Smooth muscle cell (in vitro differentiated cells): ENCODE results near the gene MITD1. TPM values are rescaled to one million over a fixed set of nuclear protein-coding genes. Genes with fewer than 3 reads are reported as not detected.

Experiments used
- DNase-seq: peaks from one replicate; lab custom pipeline; 2025; ENCODE audit not compliant: unreplicated experiment; lab: John Stamatoyannopoulos, UW
- H2AFZ ChIP-seq: fragments of 200-600 bp; sonication (generic); 2 replicates; pipeline ENCODE4 v1.6.0; 2016; ENCODE audit warnings: antibody characterized with exemption, low read depth, mild to moderate bottlenecking
- H3F3A ChIP-seq: fragments of 200-600 bp; sonication (generic); 2 replicates; pipeline ENCODE4 v1.6.0; 2017; ENCODE audit warnings: antibody characterized with exemption, low read depth
- H3K27ac ChIP-seq: fragments of 200-600 bp; sonication (generic); 2 replicates; pipeline ENCODE4 v1.5.1; 2016; ENCODE audit warnings: low read depth, mild to moderate bottlenecking
- H3K27me3 ChIP-seq: fragments of 200-600 bp; sonication (generic); 2 replicates; pipeline ENCODE4 v1.6.1; 2016; ENCODE audit warnings: low read depth, mild to moderate bottlenecking
- H3K36me3 ChIP-seq: fragments of 200-600 bp; sonication (generic); 2 replicates; pipeline ENCODE4 v1.5.1; 2016; ENCODE audit warnings: low read depth
- H3K4me1 ChIP-seq: fragments of 200-600 bp; sonication (generic); 2 replicates; pipeline ENCODE4 v1.5.1; 2016; ENCODE audit warnings: low read depth
- H3K4me2 ChIP-seq: fragments of 200-600 bp; sonication (generic); 2 replicates; pipeline ENCODE4 v1.6.0; 2016; ENCODE audit warnings: mild to moderate bottlenecking
- H3K4me3 ChIP-seq: fragments of 200-600 bp; sonication (generic); 2 replicates; pipeline ENCODE4 v1.5.1; 2016; ENCODE audit warnings: mild to moderate bottlenecking
- H3K79me2 ChIP-seq: fragments of 200-600 bp; sonication (generic); 2 replicates; pipeline ENCODE4 v1.6.0; 2016; ENCODE audit warnings: low read depth, mild to moderate bottlenecking
- H3K9ac ChIP-seq: fragments of 200-600 bp; sonication (generic); 2 replicates; pipeline ENCODE4 v1.6.0; 2016; ENCODE audit warnings: low read depth
- H3K9me3 ChIP-seq: fragments of 200-600 bp; sonication (generic); replicated peaks from 2 replicates; pipeline ENCODE4 v1.5.1; 2016; ENCODE audit warnings: low read depth
- H4K20me1 ChIP-seq: fragments of 200-600 bp; sonication (generic); 2 replicates; pipeline ENCODE4 v1.6.0; 2016; ENCODE audit warnings: low read depth
- WGBS: methylation state at CpG from one replicate; pipeline ENCODE4 v1.1.7; 2016; ENCODE audit warnings: low lambda C conversion rate; 5-methylcytosine and 5-hydroxymethylcytosine counted together
- polyA plus RNA-seq: library from polyadenylated mRNA; unstranded; fragments of >200 nt; fragmentation: Nextera tagmentation; extraction: Ambion mirVana; gene quantifications from 2 replicates; pipeline ENCODE4 v1.2.1, GENCODE V29; 2016
- total RNA-seq: library from RNA; depleted of rRNA; stranded (reverse); fragments of >200 nt; gene quantifications from 2 replicates; pipeline ENCODE4 v1.2.3, GENCODE V29; 2014
- TF ChIP-seq, protein P1 (sequence below): fragments of 200-600 bp; sonication (generic); IDR thresholded peaks from 2 replicates; pipeline ENCODE4 v1.5.1; 2017; ENCODE audit warnings: borderline replicate concordance, mild to moderate bottlenecking, antibody characterized with exemption; ENCODE audit not compliant: insufficient read depth, poor library complexity, severe bottlenecking

MITD1 gene
- total and polyA plus RNA-seq, 2 experiments from 2014 or later = 31.5 to 60.2 TPM

- no peaks in the 10 kb centered on the region for H3K79me2 ChIP-seq
- no peak overlapping the region for H3K4me2 ChIP-seq
- H3K27ac ChIP-seq = no peak overlapping the region
- DNase-seq = no peak
- TF ChIP-seq, protein P1, sequence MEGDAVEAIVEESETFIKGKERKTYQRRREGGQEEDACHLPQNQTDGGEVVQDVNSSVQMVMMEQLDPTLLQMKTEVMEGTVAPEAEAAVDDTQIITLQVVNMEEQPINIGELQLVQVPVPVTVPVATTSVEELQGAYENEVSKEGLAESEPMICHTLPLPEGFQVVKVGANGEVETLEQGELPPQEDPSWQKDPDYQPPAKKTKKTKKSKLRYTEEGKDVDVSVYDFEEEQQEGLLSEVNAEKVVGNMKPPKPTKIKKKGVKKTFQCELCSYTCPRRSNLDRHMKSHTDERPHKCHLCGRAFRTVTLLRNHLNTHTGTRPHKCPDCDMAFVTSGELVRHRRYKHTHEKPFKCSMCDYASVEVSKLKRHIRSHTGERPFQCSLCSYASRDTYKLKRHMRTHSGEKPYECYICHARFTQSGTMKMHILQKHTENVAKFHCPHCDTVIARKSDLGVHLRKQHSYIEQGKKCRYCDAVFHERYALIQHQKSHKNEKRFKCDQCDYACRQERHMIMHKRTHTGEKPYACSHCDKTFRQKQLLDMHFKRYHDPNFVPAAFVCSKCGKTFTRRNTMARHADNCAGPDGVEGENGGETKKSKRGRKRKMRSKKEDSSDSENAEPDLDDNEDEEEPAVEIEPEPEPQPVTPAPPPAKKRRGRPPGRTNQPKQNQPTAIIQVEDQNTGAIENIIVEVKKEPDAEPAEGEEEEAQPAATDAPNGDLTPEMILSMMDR = no peak
- H3K9me3 ChIP-seq = no peaks in the 10 kb centered on the region
- 97% methylated on average over 8 of the region's 8 CpGs for WGBS
- H3K4me1 ChIP-seq = no peaks in the 10 kb centered on the region
- H2AFZ ChIP-seq = no peak overlapping the region
- H4K20me1 ChIP-seq = no peaks in the 10 kb centered on the region
- H3K4me3 ChIP-seq = no peak overlapping the region
- no peaks in the 10 kb centered on the region for H3K27me3 ChIP-seq
- no peak overlapping the region for H3K9ac ChIP-seq
- no peaks in the 10 kb centered on the region for H3F3A ChIP-seq
- peaks cover 14% of the 10 kb centered on the region for H3K36me3 ChIP-seq
Measured at GRCh38 chr2:99171377-99172140, 9.3 kb downstream of the MITD1 start.

DNA sequence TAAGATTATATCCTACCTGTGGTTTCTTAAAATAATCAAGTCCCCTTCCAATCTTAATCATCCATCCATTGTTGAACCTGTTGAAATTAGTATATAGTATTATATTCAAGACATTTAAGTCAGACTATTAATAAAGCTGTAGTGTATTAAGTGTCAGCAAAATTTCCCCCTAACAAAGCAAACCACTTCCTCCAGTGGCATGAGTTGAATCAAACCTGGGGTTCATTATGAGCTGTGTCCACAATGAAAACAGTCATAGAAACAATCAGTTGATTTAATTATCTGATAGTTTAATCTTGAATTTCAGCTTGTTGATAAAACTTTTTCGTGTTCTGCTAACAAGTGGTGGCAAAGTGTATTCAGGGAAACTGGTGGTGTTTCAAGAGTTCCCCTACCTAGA is 11.3 kb downstream of the MITD1 start:
- no peak overlapping the region for H2AFZ ChIP-seq
- TF ChIP-seq, protein P1 = no peak
- peaks cover 14% of the 10 kb centered on the region for H3K36me3 ChIP-seq
- DNase-seq = no peak
- no peak overlapping the region for H3K27ac ChIP-seq
- H3K4me1 ChIP-seq = no peaks in the 10 kb centered on the region
- H3K4me2 ChIP-seq = no peak overlapping the region
- no peak overlapping the region for H3K9ac ChIP-seq
- no peaks in the 10 kb centered on the region for H3F3A ChIP-seq
- H3K4me3 ChIP-seq = no peak overlapping the region
- H3K79me2 ChIP-seq = no peaks in the 10 kb centered on the region
- WGBS = 93% methylated on average over 1 of the region's 1 CpG
- H3K9me3 ChIP-seq = no peaks in the 10 kb centered on the region
- H4K20me1 ChIP-seq = no peaks in the 10 kb centered on the region
- no peaks in the 10 kb centered on the region for H3K27me3 ChIP-seq

GRCh38 chr2:99166218-99166617 is 14.6 kb downstream of the MITD1 start:
- peaks cover 14% of the 10 kb centered on the region for H3K36me3 ChIP-seq

More at GRCh38 chr2:99166218-99166617, 14.6 kb downstream of the MITD1 start:
- no peaks in the 10 kb centered on the region for H3F3A ChIP-seq
- TF ChIP-seq, protein P1 = no peak
- no peak overlapping the region for H3K27ac ChIP-seq
- H3K9me3 ChIP-seq = no peaks in the 10 kb centered on the region
- no peaks in the 10 kb centered on the region for H3K4me1 ChIP-seq
- 98% methylated on average over 5 of the region's 5 CpGs for WGBS
- no peaks in the 10 kb centered on the region for H3K79me2 ChIP-seq
- no peaks in the 10 kb centered on the region for H4K20me1 ChIP-seq
- no peak overlapping the region for H3K4me2 ChIP-seq
- no peak overlapping the region for H2AFZ ChIP-seq
- H3K4me3 ChIP-seq = no peak overlapping the region
- no peak overlapping the region for H3K9ac ChIP-seq
- no peaks in the 10 kb centered on the region for H3K27me3 ChIP-seq
- no peak for DNase-seq
